Liver (tissue), 9 donors: ENCODE measurements around the gene PFKFB4. TPM values are rescaled to one million over a fixed set of nuclear protein-coding genes. Genes with fewer than 3 reads are reported as not detected.

Source experiments
- DNase-seq: peaks from one replicate; pipeline ENCODE4 v3.0.0-alpha.2; 2017; ENCODE audit warnings: low spot score
- H3K27ac ChIP-seq, 2 donors: one replicate each; pipeline ENCODE4 v1.7.0; 2013; ENCODE audit warnings: inconsistent platforms in 2 of 2, low read length in 2 of 2, control low read depth in 1 of 2, low read depth in 1 of 2, mild to moderate bottlenecking in 1 of 2
- H3K27me3 ChIP-seq, 4 donors: one replicate each; pipeline versions ENCODE4 v1.6.1 to v1.7.0; 2013; ENCODE audit warnings: low read length in 3 of 4, inconsistent platforms in 1 of 4, mild to moderate bottlenecking in 1 of 4, moderate library complexity in 1 of 4; ENCODE audit not compliant: control insufficient read depth in 4 of 4, insufficient read depth in 4 of 4
- H3K36me3 ChIP-seq, 4 donors: one replicate each; pipeline versions ENCODE4 v1.6.1 to v1.7.0; 2013; ENCODE audit warnings: low read length in 3 of 4, mild to moderate bottlenecking in 3 of 4, low read depth in 1 of 4, moderate library complexity in 1 of 4; ENCODE audit not compliant: control insufficient read depth in 4 of 4, insufficient read depth in 3 of 4
- H3K4me1 ChIP-seq, 4 donors: one replicate each; pipeline versions ENCODE4 v1.6.1 to v1.7.0; 2013; ENCODE audit warnings: low read length in 3 of 4, mild to moderate bottlenecking in 3 of 4, moderate library complexity in 1 of 4; ENCODE audit not compliant: control insufficient read depth in 4 of 4, insufficient read depth in 4 of 4
- H3K4me3 ChIP-seq, 3 donors: one replicate each; pipeline versions ENCODE4 v1.6.1 to v1.7.0; 2013; ENCODE audit warnings: low read length in 3 of 3, control low read depth in 1 of 3, low read depth in 1 of 3, mild to moderate bottlenecking in 1 of 3
- H3K9ac ChIP-seq, 2 donors: one replicate each; pipeline ENCODE4 v1.7.0; 2013; ENCODE audit warnings: low read length in 2 of 2, mild to moderate bottlenecking in 2 of 2, moderate library complexity in 2 of 2, control low read depth in 1 of 2, low read depth in 1 of 2
- H3K9me3 ChIP-seq, 4 donors: one replicate each; pipeline versions ENCODE4 v1.6.1 to v1.7.0; 2013; ENCODE audit warnings: low read length in 3 of 4; ENCODE audit not compliant: control insufficient read depth in 4 of 4
- ATF3 ChIP-seq: IDR thresholded peaks from 2 replicates; pipeline ENCODE4 v1.6.1; 2016; ENCODE audit warnings: antibody characterized with exemption
- CTCF ChIP-seq: fragments of 150-350 bp; IDR thresholded peaks from 2 replicates; pipeline ENCODE4 v1.5.1; 2017; ENCODE audit warnings: improper control_type of control experiment, low read depth, low read length; ENCODE audit not compliant: missing input control
- EGR1 ChIP-seq, 2 donors: IDR thresholded peaks; 2 replicates each; pipeline ENCODE4 v1.6.1; 2016 to 2018; ENCODE audit warnings: antibody characterized with exemption in 2 of 2, low read depth in 2 of 2
- FOXA1 ChIP-seq: IDR thresholded peaks from 2 replicates; pipeline ENCODE4 v1.6.1; 2016; ENCODE audit warnings: antibody characterized with exemption
- FOXA2 ChIP-seq: IDR thresholded peaks from 2 replicates; pipeline ENCODE4 v1.6.1; 2016; ENCODE audit warnings: antibody characterized with exemption
- GABPA ChIP-seq, 2 donors: IDR thresholded peaks in 1 of 2; conservative IDR thresholded peaks in 1 of 2; 2 replicates each; pipeline ENCODE4 v1.6.1; 2016; ENCODE audit warnings: antibody characterized with exemption in 2 of 2, mild to moderate bottlenecking in 1 of 2, moderate library complexity in 1 of 2
- HNF4A ChIP-seq, 2 donors: conservative IDR thresholded peaks; 2 replicates each; pipeline ENCODE4 v1.6.1; 2016; ENCODE audit warnings: antibody characterized with exemption in 2 of 2, mild to moderate bottlenecking in 2 of 2
- HNF4G ChIP-seq: IDR thresholded peaks from 2 replicates; pipeline ENCODE4 v1.6.1; 2016; ENCODE audit warnings: antibody characterized with exemption
- JUND ChIP-seq, 2 donors: IDR thresholded peaks; 2 replicates each; pipeline ENCODE4 v1.6.1; 2016; ENCODE audit warnings: antibody characterized with exemption in 2 of 2
- MAX ChIP-seq: IDR thresholded peaks from 2 replicates; pipeline ENCODE4 v1.6.1; 2016; ENCODE audit warnings: antibody characterized with exemption
- NR2F2 ChIP-seq: IDR thresholded peaks from 2 replicates; pipeline ENCODE4 v1.6.1; 2016; ENCODE audit warnings: antibody characterized with exemption
- RAD21 ChIP-seq, 2 donors: IDR thresholded peaks; 2 replicates each; pipeline ENCODE4 v1.6.1; 2016; ENCODE audit warnings: antibody characterized with exemption in 2 of 2, mild to moderate bottlenecking in 2 of 2
- REST ChIP-seq: IDR thresholded peaks from 2 replicates; pipeline ENCODE4 v1.6.1; 2016; ENCODE audit warnings: antibody characterized with exemption, mild to moderate bottlenecking
- RXRA ChIP-seq, 2 donors: IDR thresholded peaks; 2 replicates each; pipeline ENCODE4 v1.6.1; 2017 to 2018; ENCODE audit warnings: antibody characterized with exemption in 2 of 2, mild to moderate bottlenecking in 1 of 2
- SP1 ChIP-seq: IDR thresholded peaks from 2 replicates; pipeline ENCODE4 v1.6.1; 2018; ENCODE audit warnings: antibody characterized with exemption, mild to moderate bottlenecking
- TAF1 ChIP-seq: conservative IDR thresholded peaks from 2 replicates; pipeline ENCODE4 v1.6.1; 2016; ENCODE audit warnings: antibody characterized with exemption, mild to moderate bottlenecking
- YY1 ChIP-seq: IDR thresholded peaks from 2 replicates; pipeline ENCODE4 v1.6.1; 2016; ENCODE audit warnings: antibody characterized with exemption, mild to moderate bottlenecking
- WGBS: extraction: QIAGEN DNeasy Blood & Tissue Kit; methylation state at CpG from one replicate; pipeline ENCODE4 v1.1.7; 2013; 5-methylcytosine and 5-hydroxymethylcytosine counted together
- polyA plus RNA-seq, 2 donors: library from polyadenylated mRNA; stranded (reverse) in 1 of 2; unstranded in 1 of 2; fragments of 200-250 nt in 1 of 2; fragments of >200 nt in 1 of 2; fragmentation: Nextera tagmentation in 1 of 2; extraction: Ambion mirVana in 1 of 2; gene quantifications; one replicate each; pipeline versions ENCODE4 v1.2.1 to v1.2.3, GENCODE V29; 2013 to 2015
- total RNA-seq, 2 donors: library from RNA; depleted of rRNA; stranded (reverse); fragments of >200 nt; gene quantifications; one replicate each; pipeline ENCODE4 v1.2.3, GENCODE V29; 2014
- donor health status: healthy.
- donor health status: healthy.
- donor health status: healthy.
- donor health status: healthy.
- donor health status: healthy.

The PFKFB4 gene
- total and polyA plus RNA-seq, 4 donors = 0.46 to 5.3 (median 1.7) TPM

- no peak overlapping the region for H3K27ac ChIP-seq
- DNase-seq = no peak
- 96% methylated on average over 9 of the region's 9 CpGs for WGBS
These were observed 28.6 kb downstream of the PFKFB4 start for GRCh38 chr3:48528048-48528447.

More at GRCh38 chr3:48528048-48528447, 28.6 kb downstream of the PFKFB4 start:
- H3K27me3 ChIP-seq = no peaks in the 10 kb centered on the region
- no peaks in the 10 kb centered on the region for H3K36me3 ChIP-seq
- H3K4me3 ChIP-seq = no peak overlapping the region
- no peak overlapping the region for H3K9ac ChIP-seq
- TF ChIP-seq NR2F2 = no peak
- no peak for TF ChIP-seq JUND (IDR thresholded peaks at IDR 0.05)
- TF ChIP-seq CTCF = no peak
- no peak for TF ChIP-seq MAX
- TF ChIP-seq TAF1 = no peak
- no peak for TF ChIP-seq FOXA2
- TF ChIP-seq FOXA1 = no peak
- no peak for TF ChIP-seq GABPA (IDR thresholded peaks at IDR 0.05 in 1 of 2, conservative IDR thresholded peaks at IDR 0.05 in 1 of 2)
- TF ChIP-seq HNF4G = no peak
- TF ChIP-seq EGR1 (IDR thresholded peaks at IDR 0.05; ENCODE audit: low read depth in 2 of 2) = no peak
- no peak for TF ChIP-seq SP1
- TF ChIP-seq RXRA (IDR thresholded peaks at IDR 0.05) = no peak
- TF ChIP-seq YY1 = no peak
- TF ChIP-seq ATF3 = no peak
- TF ChIP-seq HNF4A (conservative IDR thresholded peaks at IDR 0.05) = no peak
- TF ChIP-seq RAD21 (IDR thresholded peaks at IDR 0.05) = no peak
- TF ChIP-seq REST = no peak
- no peaks in the 10 kb centered on the region for H3K4me1 ChIP-seq
- H3K9me3 ChIP-seq = no peaks in the 10 kb centered on the region
